Measurements from ENCODE around the gene FYTTD1.
A peak's percentile ranks its signal among the peaks of the same experiment; 100 is the strongest.
"Not testable (repeated sequence)": the region's sequence is repeated elsewhere in the genome, so short reads cannot be mapped to it uniquely, and the experiment has no call there.

Gene FYTTD1

DNA sequence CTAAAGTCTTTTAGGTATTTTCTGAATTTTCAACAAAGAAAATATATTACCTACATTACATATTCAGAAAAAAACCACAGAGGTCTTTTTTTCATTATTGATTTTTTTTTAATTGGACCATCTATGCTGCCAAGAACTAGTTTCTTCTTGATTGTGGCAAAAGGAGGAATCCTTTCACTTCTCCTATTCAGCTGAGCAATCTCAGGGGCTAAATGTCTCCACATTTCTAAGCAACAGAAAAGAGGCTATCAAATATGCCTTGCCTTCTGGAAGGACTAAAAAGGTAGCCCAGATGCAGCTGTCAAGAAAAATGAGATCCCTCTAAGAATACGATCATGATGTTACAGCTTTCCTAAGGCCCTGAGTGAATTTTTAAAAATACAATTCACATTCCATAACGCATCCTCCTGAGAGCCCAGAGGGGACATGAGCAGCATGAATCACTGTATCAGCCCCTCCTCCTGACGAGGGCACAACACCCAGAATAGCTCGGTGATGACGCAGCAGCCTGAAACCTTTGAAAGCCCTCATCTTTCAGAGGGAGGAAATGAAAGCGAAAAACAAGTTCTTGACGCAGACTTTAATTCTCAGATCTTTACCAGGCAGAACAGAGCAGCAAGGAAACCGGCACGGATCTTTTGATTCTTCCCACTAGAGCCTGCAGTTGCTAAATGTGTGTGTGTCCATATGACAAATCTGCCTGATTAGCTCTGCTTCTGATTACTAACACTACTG, 37.5 kb upstream of the FYTTD1 start:
- TF ChIP-seq, protein P1, sequence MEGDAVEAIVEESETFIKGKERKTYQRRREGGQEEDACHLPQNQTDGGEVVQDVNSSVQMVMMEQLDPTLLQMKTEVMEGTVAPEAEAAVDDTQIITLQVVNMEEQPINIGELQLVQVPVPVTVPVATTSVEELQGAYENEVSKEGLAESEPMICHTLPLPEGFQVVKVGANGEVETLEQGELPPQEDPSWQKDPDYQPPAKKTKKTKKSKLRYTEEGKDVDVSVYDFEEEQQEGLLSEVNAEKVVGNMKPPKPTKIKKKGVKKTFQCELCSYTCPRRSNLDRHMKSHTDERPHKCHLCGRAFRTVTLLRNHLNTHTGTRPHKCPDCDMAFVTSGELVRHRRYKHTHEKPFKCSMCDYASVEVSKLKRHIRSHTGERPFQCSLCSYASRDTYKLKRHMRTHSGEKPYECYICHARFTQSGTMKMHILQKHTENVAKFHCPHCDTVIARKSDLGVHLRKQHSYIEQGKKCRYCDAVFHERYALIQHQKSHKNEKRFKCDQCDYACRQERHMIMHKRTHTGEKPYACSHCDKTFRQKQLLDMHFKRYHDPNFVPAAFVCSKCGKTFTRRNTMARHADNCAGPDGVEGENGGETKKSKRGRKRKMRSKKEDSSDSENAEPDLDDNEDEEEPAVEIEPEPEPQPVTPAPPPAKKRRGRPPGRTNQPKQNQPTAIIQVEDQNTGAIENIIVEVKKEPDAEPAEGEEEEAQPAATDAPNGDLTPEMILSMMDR (IDR thresholded peaks at IDR 0.05; ENCODE audit: control extremely low read depth, extremely low read depth, low read depth, missing control alignments) = no peak
- ChIA-PET CTCF (interaction anchor here (0.9 to 7.2 kb wide), 8 partner anchors 8 to 113 kb away, joined by 3 to 43 read pairs (median 5); no protein-coding TSS in a partner anchor), POLR2A (interaction anchor here (0.9 to 1.1 kb wide), 2 partner anchors 20 to 21 kb away, joined by 3 to 4 read pairs; no protein-coding TSS in a partner anchor)
- peak; percentile 79 for DNase-seq (ENCODE audit: extremely low spot score)

DNA sequence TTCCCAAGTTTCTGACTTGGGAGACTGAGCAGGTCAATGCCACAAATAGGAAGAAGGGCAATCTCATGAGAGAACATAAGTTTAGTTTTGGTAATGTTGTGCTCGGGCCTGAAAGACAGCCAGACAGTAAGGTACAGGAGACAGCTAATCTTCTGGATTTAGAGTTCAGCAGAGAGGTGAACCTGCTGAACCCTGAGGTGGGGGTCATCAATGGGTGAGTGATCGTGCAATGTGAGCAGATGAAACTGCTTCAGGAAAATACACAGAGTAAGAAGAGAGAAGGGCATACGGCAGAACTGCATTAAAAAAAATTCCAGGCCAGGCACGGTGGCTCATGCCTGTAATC, 36.2 kb upstream of the FYTTD1 start:
- POLR2A ChIA-PET = no interaction called here
- TF ChIP-seq, protein P1 (IDR thresholded peaks at IDR 0.05; ENCODE audit: control extremely low read depth, extremely low read depth, low read depth, missing control alignments) = no peak
- no peak for DNase-seq (ENCODE audit: extremely low spot score)
- CTCF ChIA-PET = interaction anchor here (1.1 to 7.2 kb wide), 6 partner anchors 11 to 457 kb away, joined by 3 to 43 read pairs (median 6); no protein-coding TSS in a partner anchor

DNA sequence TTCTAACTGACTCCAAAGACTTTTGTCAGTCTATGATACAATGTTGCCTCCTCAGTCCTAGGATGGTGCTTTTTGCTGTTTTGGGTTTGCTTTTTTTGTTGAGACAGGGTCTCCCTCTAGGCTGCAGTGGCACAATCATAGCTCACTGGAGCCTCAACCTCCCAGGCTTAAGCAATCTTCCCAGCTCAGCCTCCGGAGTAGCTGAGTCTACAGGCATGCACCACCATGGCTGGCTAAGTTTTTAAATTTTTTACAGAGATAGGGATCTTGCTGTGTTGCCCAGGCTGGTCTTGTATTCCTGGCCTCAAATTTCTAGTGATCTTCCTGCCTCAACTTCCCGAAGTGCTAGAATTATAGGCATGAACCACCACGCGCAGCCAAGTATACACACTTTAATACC, 35.4 kb upstream of the FYTTD1 start:
- CTCF ChIA-PET = interaction anchor here (1.1 to 7.2 kb wide), 6 partner anchors 10 to 458 kb away, joined by 3 to 43 read pairs (median 6); no protein-coding TSS in a partner anchor
- POLR2A ChIA-PET = no interaction called here

DNA sequence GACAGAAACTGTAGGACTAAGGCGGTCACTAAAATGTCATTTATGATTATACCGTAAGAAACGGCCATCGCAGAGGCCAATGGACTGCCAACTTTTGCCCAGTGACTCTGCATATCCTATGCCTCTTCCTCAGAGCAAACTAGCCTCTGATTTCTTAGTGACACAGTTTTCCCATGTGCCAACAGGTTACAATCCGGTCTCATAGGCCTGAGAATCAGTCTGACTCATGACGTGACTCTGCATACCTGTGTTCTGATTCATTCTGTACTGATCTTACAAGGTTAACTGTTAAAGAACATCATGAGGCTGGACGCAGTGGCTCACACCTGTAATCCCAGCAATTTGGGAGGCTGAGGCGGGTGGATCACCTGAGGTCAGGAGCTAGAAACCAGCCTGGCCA, 30.8 kb upstream of the FYTTD1 start:
- ChIA-PET CTCF (interaction anchor here (1.1 kb wide), 1 partner anchor 10 kb away, joined by 3 read pairs; no protein-coding TSS in a partner anchor), POLR2A (no interaction called here)
- TF ChIP-seq, protein P1 (IDR thresholded peaks at IDR 0.05; ENCODE audit: control extremely low read depth, extremely low read depth, low read depth, missing control alignments) = no peak
- DNase-seq (ENCODE audit: extremely low spot score) = no peak

More for the DNA sequence above, 35.4 kb upstream of the FYTTD1 start:
- TF ChIP-seq, protein P1 (IDR thresholded peaks at IDR 0.05; ENCODE audit: control extremely low read depth, extremely low read depth, low read depth, missing control alignments) = no peak
- no peak for DNase-seq (ENCODE audit: extremely low spot score)

DNA sequence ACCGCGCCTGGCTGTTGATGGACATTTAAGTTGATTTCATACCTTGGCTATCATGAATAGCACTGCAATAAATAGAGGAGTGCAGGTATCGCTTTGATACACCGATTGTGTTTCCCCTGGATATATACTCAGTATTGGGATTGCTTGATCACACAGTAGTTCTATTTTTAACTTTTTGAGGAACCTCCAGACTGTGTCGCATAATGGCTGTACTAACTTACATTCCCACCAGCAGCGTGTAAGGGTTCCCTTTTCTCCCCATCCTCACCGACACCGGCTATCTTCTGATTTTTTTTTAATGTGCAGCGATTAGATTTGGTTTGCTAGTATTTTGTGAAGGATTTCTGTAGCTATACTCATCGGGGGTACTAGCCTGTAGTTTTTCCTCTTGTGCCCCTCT, 29.0 kb upstream of the FYTTD1 start:
- DNase-seq (ENCODE audit: extremely low spot score) = no peak
- ChIA-PET CTCF (no interaction called here), POLR2A (no interaction called here)
- TF ChIP-seq, protein P1 (IDR thresholded peaks at IDR 0.05; ENCODE audit: control extremely low read depth, extremely low read depth, low read depth, missing control alignments) = no peak

DNA sequence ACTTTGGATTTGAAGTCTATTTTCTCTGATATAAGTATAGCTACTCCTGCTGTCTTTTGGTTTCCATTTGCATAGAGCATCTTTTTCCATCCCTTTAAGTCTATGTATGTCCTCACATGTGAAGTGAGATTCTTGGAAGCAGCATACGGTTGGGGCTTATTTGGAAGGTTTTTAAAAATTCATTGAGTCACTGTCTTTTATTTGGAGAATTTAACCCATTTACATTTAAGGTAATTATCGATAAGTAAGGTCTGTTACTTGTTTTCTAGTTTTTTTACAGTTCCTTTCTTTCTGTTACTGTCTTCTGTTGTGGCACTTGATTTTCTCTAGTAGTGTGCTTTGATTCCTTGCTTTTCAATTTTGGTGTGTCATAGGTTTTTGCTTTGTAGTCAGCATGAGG, 26.9 kb upstream of the FYTTD1 start:
- no peak for DNase-seq (ENCODE audit: extremely low spot score)
- ChIA-PET CTCF (interaction anchor here (4.3 kb wide), 1 partner anchor 11 kb away, joined by 17 read pairs; no protein-coding TSS in a partner anchor), POLR2A (no interaction called here)
- TF ChIP-seq, protein P1 (IDR thresholded peaks at IDR 0.05; ENCODE audit: control extremely low read depth, extremely low read depth, low read depth, missing control alignments) = no peak

DNA sequence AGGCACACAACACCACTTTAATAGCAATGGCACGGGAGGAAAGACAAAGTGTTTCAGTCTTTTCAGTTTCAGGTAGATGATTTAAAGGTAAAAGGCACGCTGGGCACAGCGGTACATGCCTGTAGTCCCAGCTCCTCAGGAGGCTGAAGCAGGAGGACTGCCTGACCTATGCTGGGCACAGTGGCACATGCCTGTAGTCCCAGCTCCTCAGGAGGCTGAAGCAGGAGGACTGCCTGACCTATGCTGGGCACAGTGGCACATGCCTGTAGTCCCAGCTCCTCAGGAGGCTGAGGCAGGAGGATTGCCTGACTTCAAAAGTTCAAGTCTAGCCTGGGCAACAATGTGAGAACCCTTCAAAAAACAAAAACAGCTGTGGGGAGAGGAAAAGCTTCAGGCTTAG, 21.8 kb upstream of the FYTTD1 start:
- CTCF ChIA-PET = interaction anchor here (1.2 to 6.1 kb wide), 3 partner anchors 14 to 74 kb away, joined by 3 to 43 read pairs (median 6); no protein-coding TSS in a partner anchor
- POLR2A ChIA-PET; DNase-seq (ENCODE audit: extremely low spot score): not testable (repeated sequence)
